DOHH2 (cell line): ENCODE data around the gene IKZF3.

Experiments used
- H3F3A ChIP-seq: fragments of 200-600 bp; sonication (generic), shearing (Covaris generic); 2 replicates; pipeline ENCODE4 v1.6.0; 2016; ENCODE audit warnings: antibody characterized with exemption, mild to moderate bottlenecking; ENCODE audit not compliant: control insufficient read depth, insufficient read depth
- H3K27ac ChIP-seq: fragments of 200-600 bp; sonication (generic); 2 replicates; pipeline ENCODE4 v1.5.1; 2014; ENCODE audit warnings: low read depth, mild to moderate bottlenecking, low read length, moderate library complexity
- H3K27me3 ChIP-seq: fragments of 200-600 bp; sonication (generic); 2 replicates; pipeline ENCODE4 v1.6.1; 2014; ENCODE audit warnings: mild to moderate bottlenecking, low read length, mixed read lengths; ENCODE audit not compliant: control insufficient read depth
- H3K36me3 ChIP-seq: fragments of 200-600 bp; sonication (generic); 2 replicates; pipeline ENCODE4 v1.6.1; 2014; ENCODE audit warnings: mild to moderate bottlenecking, low read length, moderate library complexity, mixed read lengths; ENCODE audit not compliant: control insufficient read depth
- H3K4me1 ChIP-seq: fragments of 200-600 bp; sonication (generic); 2 replicates; pipeline ENCODE4 v1.6.1; 2014; ENCODE audit warnings: mild to moderate bottlenecking, low read length, mixed read lengths; ENCODE audit not compliant: control insufficient read depth
- H3K4me2 ChIP-seq: fragments of 200-600 bp; sonication (generic); 2 replicates; pipeline ENCODE4 v1.6.0; 2014; ENCODE audit warnings: mild to moderate bottlenecking, low read length, moderate library complexity
- H3K4me3 ChIP-seq: fragments of 200-600 bp; sonication (generic); 2 replicates; pipeline ENCODE4 v1.5.1; 2014; ENCODE audit warnings: mild to moderate bottlenecking, low read length, mixed read lengths
- H3K79me2 ChIP-seq: fragments of 200-600 bp; sonication (generic); 2 replicates; pipeline ENCODE4 v1.6.1; 2014; ENCODE audit warnings: mild to moderate bottlenecking, low read length, mixed read lengths; ENCODE audit not compliant: control insufficient read depth
- H3K9me2 ChIP-seq: fragments of 200-600 bp; sonication (generic); replicated peaks from 2 replicates; pipeline ENCODE4 v1.6.1; 2014; ENCODE audit warnings: mild to moderate bottlenecking, low read length, mixed read lengths; ENCODE audit not compliant: control insufficient read depth
- H3K9me3 ChIP-seq: fragments of 200-600 bp; sonication (generic); 2 replicates; pipeline ENCODE4 v1.6.1; 2014; ENCODE audit warnings: antibody characterized with exemption, low read length, mixed read lengths; ENCODE audit not compliant: control insufficient read depth, insufficient read depth
- H4K20me1 ChIP-seq: fragments of 200-600 bp; sonication (generic); 2 replicates; pipeline ENCODE4 v1.6.0; 2014; ENCODE audit warnings: low read depth, mild to moderate bottlenecking, antibody characterized with exemption, low read length, moderate library complexity; ENCODE audit not compliant: control insufficient read depth, insufficient read depth
- CTCF ChIP-seq: fragments of 200-600 bp; sonication (generic); IDR thresholded peaks from one replicate; pipeline ENCODE4 v1.5.1; 2014; ENCODE audit warnings: antibody characterized with exemption, mild to moderate bottlenecking, low read depth, low read length; ENCODE audit not compliant: poor library complexity, severe bottlenecking
- EZH2phosphoT487 ChIP-seq: fragments of 200-600 bp; sonication (generic); IDR thresholded peaks from 2 replicates; pipeline ENCODE4 v1.6.1; 2017; ENCODE audit warnings: borderline replicate concordance, mild to moderate bottlenecking, antibody characterized with exemption, low read length, moderate library complexity, mixed read lengths

IKZF3 gene

GRCh38 chr17:39747745-39748144 lies 116.4 kb downstream of the IKZF3 start:
- H3K27ac ChIP-seq, result no peak overlapping the region
- no peaks in the 10 kb centered on the region for H3K79me2 ChIP-seq
- H3K27me3 ChIP-seq, result no peaks in the 10 kb centered on the region
- H3K4me3 ChIP-seq, result no peak overlapping the region
- peaks cover 2% of the 10 kb centered on the region for H3K4me1 ChIP-seq
- H3K4me2 ChIP-seq, result no peak overlapping the region
- TF ChIP-seq EZH2phosphoT487, result no peak
- TF ChIP-seq CTCF, result no peak
- peaks cover 10% of the 10 kb centered on the region; the same call in 1 of the 2 replicates for H3F3A ChIP-seq
- H3K36me3 ChIP-seq, result no peaks in the 10 kb centered on the region
- H3K9me2 ChIP-seq, result no peaks in the 10 kb centered on the region
- H4K20me1 ChIP-seq, result no peaks in the 10 kb centered on the region
- no peaks in the 10 kb centered on the region for H3K9me3 ChIP-seq

GRCh38 chr17:39746145-39746461 lies 118.0 kb downstream of the IKZF3 start:
- H3K9me2 ChIP-seq, result no peaks in the 10 kb centered on the region
- no peak overlapping the region for H3K4me3 ChIP-seq
- no peak overlapping the region for H3K27ac ChIP-seq
- no peaks in the 10 kb centered on the region for H3K4me1 ChIP-seq
- H3K79me2 ChIP-seq, result no peaks in the 10 kb centered on the region
- H3K36me3 ChIP-seq, result no peaks in the 10 kb centered on the region
- no peak overlapping the region for H3K4me2 ChIP-seq
- no peaks in the 10 kb centered on the region for H3K27me3 ChIP-seq
- peaks cover 5% of the 10 kb centered on the region; the same call in 1 of the 2 replicates for H3F3A ChIP-seq
- H3K9me3 ChIP-seq, result no peaks in the 10 kb centered on the region
- H4K20me1 ChIP-seq, result no peaks in the 10 kb centered on the region
- TF ChIP-seq EZH2phosphoT487 (no peak), CTCF (no peak)

- Histone ChIP-seq H3K4me3 (no peak overlapping the region), H3K27ac (no peak overlapping the region), H3K9me2 (no peaks in the 10 kb centered on the region), H3K36me3 (no peaks in the 10 kb centered on the region), H3K9me3 (no peaks in the 10 kb centered on the region), H3K4me1 (peaks cover 4% of the 10 kb centered on the region), H3K79me2 (no peaks in the 10 kb centered on the region), H3K4me2 (no peak overlapping the region), H4K20me1 (no peaks in the 10 kb centered on the region), H3K27me3 (no peaks in the 10 kb centered on the region), H3F3A (peaks cover 5% of the 10 kb centered on the region; the same call in 1 of the 2 replicates)
- no peak for TF ChIP-seq CTCF
- TF ChIP-seq EZH2phosphoT487, result no peak
Measured at GRCh38 chr17:39745335-39746144, 118.6 kb downstream of the IKZF3 start.
